RWPE1 (cell line): ENCODE data around the gene MLLT6.

Source experiments
- CTCF ChIA-PET: fragments of 350-600 bp; sonication (Branson Sonifier 250); formaldehyde crosslinking; extraction: SDS; loops from one replicate; lab custom pipeline; 2021; lab: Yijun Ruan, JAX
- POLR2A ChIA-PET: fragments of 400-600 bp; formaldehyde crosslinking; extraction: SDS; loops from one replicate; lab custom pipeline; 2020; ENCODE audit warnings: antibody characterized with exemption; ENCODE audit not compliant: low non-redundant PET; lab: Yijun Ruan, JAX
- DNase-seq: peaks from one replicate; pipeline ENCODE4 v3.0.0; 2012; ENCODE audit warnings: low spot score
- H3K27ac ChIP-seq: fragments of 450-650 bp; 2 replicates; pipeline ENCODE4 v1.5.1; 2017
- CTCF ChIP-seq: fragments of 450-650 bp; conservative IDR thresholded peaks from 2 replicates; pipeline ENCODE4 v1.5.1; 2017; ENCODE audit warnings: low read depth, mild to moderate bottlenecking

Gene MLLT6

DNA sequence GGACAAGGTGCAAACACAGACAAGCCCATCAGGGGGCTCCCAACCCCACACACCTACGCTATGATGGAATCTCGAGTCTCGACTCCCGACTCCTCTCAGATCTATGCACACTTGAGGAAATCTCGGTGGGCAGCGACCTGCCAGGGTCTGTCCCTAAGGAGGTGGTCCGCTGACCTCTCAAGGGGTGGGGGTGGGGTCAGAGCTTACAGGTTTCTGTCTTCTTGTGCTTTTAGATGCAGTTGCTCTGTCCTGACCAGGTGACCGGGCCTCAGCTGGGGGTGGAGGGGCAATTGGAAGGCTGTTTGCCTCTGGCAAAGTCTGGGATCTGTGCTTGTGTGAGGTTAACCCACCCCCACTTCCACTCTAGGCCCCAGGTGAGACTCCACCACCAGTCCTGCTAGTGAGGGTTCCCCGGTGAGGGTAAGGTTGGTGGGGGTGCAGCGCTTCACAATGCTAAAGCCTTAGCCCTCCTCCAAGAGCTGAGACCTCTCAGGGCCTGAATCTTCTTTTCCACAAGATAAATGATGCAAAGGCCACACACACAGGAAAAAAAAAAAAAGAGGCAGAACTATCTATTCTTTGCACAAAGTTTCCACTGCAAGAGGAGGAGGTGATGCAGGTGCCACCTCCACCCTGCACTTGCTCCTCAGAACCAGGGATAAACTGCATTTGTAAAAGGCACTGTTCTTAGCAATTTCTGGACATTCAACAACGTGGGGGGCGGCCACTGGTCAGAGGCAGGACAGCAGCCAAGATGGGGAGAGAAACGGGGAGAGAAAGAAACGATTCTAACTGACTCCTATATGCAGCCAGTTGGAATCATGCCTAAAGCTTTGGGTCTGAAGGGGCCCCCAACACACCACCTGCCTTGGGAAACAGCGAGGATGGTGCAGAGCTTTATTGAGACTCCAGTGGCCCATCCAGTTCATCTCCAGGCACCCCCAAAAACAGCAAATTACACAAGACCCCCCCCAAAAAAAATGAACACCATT, 29.2 kb downstream of the MLLT6 start:
- peak; percentile 15; the same call in 1 of the 2 replicates for TF ChIP-seq CTCF
- ChIA-PET CTCF (interaction anchor here (0.6 to 1.7 kb wide), 16 partner anchors 9 to 387 kb away, joined by 3 to 9 read pairs (median 4); no protein-coding TSS in a partner anchor), POLR2A (interaction anchor here (0.7 kb wide), 1 partner anchor 63 kb away, joined by 7 read pairs; no protein-coding TSS in a partner anchor)
- H3K27ac ChIP-seq: peak overlapping the region; percentile 89
- DNase-seq: no peak

DNA sequence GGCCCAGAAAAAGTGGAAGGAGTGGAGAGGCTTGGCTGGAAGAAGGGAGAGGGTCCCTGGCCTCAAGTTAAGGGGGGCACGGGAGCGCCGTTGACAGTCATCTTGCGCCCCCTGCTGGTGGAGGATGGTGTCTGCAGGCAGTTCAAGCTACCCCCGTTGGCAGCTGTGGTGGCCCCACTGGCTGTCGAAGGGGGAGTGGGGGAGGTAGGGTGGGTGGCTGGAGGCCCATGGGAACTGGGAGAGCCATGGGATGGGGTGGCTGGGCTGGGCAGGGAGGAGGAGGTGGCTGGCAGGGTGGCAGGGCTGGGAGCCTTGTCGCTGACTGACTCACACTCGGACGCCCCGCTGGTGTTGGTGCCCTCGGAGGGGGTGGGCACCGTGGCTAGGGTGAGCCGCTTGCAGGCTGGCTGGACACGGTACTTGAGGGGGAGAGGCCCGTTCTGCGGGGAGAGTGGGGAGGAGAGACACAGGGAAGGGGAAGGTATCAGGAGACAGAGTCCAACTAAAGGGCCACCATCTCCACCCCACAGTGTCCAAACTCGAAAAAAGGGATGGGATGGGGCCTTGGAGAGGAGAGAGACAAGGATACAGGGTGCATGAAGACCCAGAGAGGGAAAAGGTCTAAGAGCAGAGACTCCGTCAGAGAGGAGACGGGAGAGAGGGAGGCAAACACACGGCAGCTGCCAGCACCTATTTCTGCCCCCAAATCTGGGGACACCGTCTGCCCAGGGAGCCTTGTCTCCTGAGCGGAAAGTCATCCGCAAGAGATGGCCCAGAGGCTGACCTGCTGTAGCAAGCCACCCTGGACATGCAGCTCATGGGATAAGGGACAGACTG, 30.3 kb downstream of the MLLT6 start:
- peak; percentile 64 for DNase-seq
- POLR2A ChIA-PET: interaction anchor here (0.7 kb wide), 1 partner anchor 64 kb away, joined by 7 read pairs; no protein-coding TSS in a partner anchor
- peak overlapping the region; percentile 89 for H3K27ac ChIP-seq
- TF ChIP-seq CTCF: peak; percentile 89
- CTCF ChIA-PET: interaction anchor here (0.6 to 1.7 kb wide), 17 partner anchors 8 to 381 kb away, joined by 3 to 9 read pairs (median 4); no protein-coding TSS in a partner anchor

DNA sequence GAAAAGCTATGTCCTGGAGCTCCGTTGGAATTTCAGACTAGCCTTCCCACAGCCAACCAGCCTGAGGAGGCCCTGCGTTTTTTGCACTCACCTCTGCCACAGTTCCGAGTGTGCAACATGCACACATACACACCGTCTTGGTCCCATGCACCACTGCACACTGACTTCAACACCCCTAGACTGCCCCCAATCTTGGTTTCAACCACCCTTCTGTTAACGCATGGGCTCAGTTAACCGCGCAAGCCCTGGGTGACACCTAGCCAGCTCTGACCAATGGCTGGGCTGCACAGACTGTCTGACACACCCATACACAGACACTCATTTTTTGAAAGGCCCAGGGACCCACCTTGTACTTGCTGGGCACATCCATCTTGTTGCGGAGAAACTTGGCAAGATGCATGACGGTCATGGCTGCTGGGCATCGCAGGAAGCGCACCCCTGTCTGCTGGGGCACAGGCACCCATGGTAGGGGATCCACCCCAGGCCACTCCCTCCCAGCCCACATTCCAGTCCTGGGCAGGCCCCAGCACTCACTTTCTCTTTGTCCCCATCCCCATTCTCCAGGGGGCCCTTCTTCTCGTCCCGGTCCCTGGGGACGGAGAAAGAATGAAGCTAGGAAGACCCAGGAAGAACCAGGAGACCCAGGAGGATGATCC, 33.1 kb downstream of the MLLT6 start:
- CTCF ChIA-PET: no interaction called here
- no peak for TF ChIP-seq CTCF
- POLR2A ChIA-PET: no interaction called here
- DNase-seq: no peak
- H3K27ac ChIP-seq: peak overlapping the region; percentile 89

GRCh38 chr17:38738686-38739085, 33.6 kb downstream of the MLLT6 start:
- POLR2A ChIA-PET: no interaction called here
- peak overlapping the region; percentile 89 for H3K27ac ChIP-seq
- DNase-seq: no peak
- CTCF ChIA-PET: no interaction called here
- TF ChIP-seq CTCF: no peak

DNA sequence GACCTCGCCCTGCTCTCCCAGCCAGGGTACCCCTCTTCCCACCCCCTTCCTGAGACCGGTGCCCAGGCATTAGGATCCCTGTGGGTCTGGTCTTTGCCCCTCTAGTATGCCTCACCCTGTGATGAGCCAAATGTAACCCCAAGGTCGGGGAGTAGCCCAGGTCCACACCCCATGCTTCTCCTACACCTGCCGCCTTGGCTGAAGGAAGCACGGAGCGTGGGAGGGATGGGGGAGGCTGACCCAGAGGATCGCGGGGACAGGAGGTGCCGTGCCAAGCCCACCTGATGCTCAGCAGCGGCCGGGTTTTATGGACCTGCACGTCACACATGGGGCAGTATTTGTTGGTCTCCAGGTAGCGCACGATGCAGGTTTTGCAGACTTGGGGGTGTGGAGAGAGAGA, 34.2 kb downstream of the MLLT6 start:
- CTCF ChIA-PET: no interaction called here
- DNase-seq: no peak
- no peak for TF ChIP-seq CTCF
- POLR2A ChIA-PET: no interaction called here
- no peak overlapping the region for H3K27ac ChIP-seq
